Peyer's patch (tissue), 4 donors: ENCODE data around the gene ACOX3.
"Not testable (repeated sequence)": the region's sequence is repeated elsewhere in the genome, so short reads cannot be mapped to it uniquely, and the experiment has no call there.

Experiments
- POLR2A ChIP-seq, 2 donors: fragments of 450-650 bp; IDR thresholded peaks; one replicate each; pipeline ENCODE4 v1.5.1; 2017; ENCODE audit warnings: antibody characterized with exemption in 2 of 2, mild to moderate bottlenecking in 2 of 2, moderate library complexity in 2 of 2
- TF ChIP-seq, protein P1 (sequence below), 6 experiments: fragments of 450-650 bp in 4 of 6; fragments of 200-600 bp in 2 of 6; sonication (generic) in 1 of 6; IDR thresholded peaks; one replicate each; pipeline ENCODE4 v1.5.1; 2017 to 2019; ENCODE audit warnings: antibody characterized with exemption in 6 of 6, mild to moderate bottlenecking in 3 of 6, moderate library complexity in 1 of 6

DNA sequence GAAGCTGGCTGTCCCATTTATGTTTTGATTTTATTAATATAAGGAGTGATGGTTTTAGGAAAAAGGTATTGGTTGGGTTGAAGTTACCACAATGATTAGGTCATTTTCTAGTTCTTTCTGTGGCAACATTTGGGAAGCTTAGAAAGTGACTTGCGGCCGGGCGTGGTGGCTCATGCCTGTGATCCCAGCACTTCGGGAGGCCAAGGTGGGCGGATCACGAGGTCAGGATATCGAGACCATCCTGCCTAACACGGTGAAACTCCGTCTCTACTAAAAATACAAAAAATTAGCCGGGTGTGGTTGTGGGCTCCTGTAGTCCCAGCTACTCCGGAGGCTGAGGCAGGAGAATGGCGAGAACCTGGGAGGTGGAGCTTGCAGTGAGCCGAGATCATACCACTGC, 54.4 kb downstream of the ACOX3 start:
- TF ChIP-seq, protein P1, sequence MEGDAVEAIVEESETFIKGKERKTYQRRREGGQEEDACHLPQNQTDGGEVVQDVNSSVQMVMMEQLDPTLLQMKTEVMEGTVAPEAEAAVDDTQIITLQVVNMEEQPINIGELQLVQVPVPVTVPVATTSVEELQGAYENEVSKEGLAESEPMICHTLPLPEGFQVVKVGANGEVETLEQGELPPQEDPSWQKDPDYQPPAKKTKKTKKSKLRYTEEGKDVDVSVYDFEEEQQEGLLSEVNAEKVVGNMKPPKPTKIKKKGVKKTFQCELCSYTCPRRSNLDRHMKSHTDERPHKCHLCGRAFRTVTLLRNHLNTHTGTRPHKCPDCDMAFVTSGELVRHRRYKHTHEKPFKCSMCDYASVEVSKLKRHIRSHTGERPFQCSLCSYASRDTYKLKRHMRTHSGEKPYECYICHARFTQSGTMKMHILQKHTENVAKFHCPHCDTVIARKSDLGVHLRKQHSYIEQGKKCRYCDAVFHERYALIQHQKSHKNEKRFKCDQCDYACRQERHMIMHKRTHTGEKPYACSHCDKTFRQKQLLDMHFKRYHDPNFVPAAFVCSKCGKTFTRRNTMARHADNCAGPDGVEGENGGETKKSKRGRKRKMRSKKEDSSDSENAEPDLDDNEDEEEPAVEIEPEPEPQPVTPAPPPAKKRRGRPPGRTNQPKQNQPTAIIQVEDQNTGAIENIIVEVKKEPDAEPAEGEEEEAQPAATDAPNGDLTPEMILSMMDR (IDR thresholded peaks at IDR 0.05), result not testable (repeated sequence)
- not testable (repeated sequence) for TF ChIP-seq POLR2A (IDR thresholded peaks at IDR 0.05)
